ENCODE results near the gene CLEC7A. TPM values are rescaled to one million over a fixed set of nuclear protein-coding genes. Genes with fewer than 3 reads are reported as not detected.

CLEC7A gene
- total and polyA plus RNA-seq, 4 donors, result 16.8 to 50.8 (median 31.9) TPM

DNA sequence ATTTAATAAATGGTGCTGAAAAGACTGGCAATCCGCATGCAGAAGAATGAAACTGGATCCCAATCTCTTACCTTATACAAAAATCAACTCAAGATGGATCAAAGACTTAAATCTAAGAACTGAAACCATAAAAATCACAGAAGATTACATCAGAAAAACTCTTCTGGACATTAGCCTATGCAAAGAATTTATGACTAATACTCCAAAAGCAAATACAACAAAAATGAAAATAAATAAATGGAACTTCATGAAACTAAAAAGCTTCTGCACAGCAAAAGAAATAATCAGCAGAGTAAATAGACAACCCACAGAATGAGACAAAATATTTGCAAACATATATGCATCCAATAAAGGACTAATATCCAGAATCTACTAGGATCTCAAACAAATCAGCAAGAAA, 16.9 kb downstream of the CLEC7A start:
- Histone ChIP-seq H3K36me3 (ENCODE audit: control insufficient read depth in 4 of 4, insufficient read depth in 4 of 4, low read length in 4 of 4) (no peaks in the 10 kb centered on the region), H3K9ac (ENCODE audit: insufficient read depth in 1 of 2, low read length in 2 of 2) (no peak overlapping the region), H3K9me3 (ENCODE audit: control insufficient read depth in 4 of 4, insufficient read depth in 3 of 4, low read length in 3 of 4) (peaks cover 0 to 3% (median 0%) of the 10 kb centered on the region in 4 donors), H3K27me3 (ENCODE audit: control insufficient read depth in 3 of 3, insufficient read depth in 3 of 3, low read length in 2 of 3) (no peaks in the 10 kb centered on the region), H3K27ac (ENCODE audit: low read depth in 1 of 2, low read length in 1 of 2) (no peak overlapping the region), H3K4me3 (no peak overlapping the region), H3K4me1 (ENCODE audit: control insufficient read depth in 5 of 5, insufficient read depth in 5 of 5, low read length in 5 of 5) (no peaks in the 10 kb centered on the region)
- WGBS, 2 donors, result 88 to 97% methylated on average over 1 of the region's 1 CpG
- TF ChIP-seq, protein P1, sequence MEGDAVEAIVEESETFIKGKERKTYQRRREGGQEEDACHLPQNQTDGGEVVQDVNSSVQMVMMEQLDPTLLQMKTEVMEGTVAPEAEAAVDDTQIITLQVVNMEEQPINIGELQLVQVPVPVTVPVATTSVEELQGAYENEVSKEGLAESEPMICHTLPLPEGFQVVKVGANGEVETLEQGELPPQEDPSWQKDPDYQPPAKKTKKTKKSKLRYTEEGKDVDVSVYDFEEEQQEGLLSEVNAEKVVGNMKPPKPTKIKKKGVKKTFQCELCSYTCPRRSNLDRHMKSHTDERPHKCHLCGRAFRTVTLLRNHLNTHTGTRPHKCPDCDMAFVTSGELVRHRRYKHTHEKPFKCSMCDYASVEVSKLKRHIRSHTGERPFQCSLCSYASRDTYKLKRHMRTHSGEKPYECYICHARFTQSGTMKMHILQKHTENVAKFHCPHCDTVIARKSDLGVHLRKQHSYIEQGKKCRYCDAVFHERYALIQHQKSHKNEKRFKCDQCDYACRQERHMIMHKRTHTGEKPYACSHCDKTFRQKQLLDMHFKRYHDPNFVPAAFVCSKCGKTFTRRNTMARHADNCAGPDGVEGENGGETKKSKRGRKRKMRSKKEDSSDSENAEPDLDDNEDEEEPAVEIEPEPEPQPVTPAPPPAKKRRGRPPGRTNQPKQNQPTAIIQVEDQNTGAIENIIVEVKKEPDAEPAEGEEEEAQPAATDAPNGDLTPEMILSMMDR (IDR thresholded peaks at IDR 0.05; ENCODE audit: control extremely low read depth, extremely low read depth), result no peak
- no peak for ATAC-seq (ENCODE audit: insufficient read depth, low FRiP score)
- DNase-seq, result no peak

DNA sequence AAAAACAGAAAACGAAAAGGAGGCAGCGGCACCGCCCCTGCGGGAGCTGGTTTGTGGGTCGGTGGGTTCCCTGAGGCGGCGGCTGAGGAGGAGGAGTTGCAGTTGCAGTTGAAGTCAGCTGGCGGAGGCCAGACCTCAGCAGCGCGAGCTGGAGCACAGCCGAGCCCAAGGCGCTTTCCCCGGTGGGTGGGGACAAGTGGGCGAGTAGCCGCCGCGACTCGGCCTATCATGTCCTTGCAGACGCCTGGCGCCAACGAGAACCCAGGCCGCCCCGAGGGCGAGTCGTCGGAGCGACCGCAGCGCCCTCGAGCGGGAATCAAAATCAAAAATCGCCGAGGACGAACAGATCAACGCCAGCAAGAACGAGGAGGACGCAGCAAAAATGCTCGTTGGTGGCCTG, 18.5 kb downstream of the CLEC7A start:
- Histone ChIP-seq H3K36me3 (ENCODE audit: control insufficient read depth in 4 of 4, insufficient read depth in 4 of 4, low read length in 4 of 4) (no peaks in the 10 kb centered on the region), H3K9ac (ENCODE audit: insufficient read depth in 1 of 2, low read length in 2 of 2) (no peak overlapping the region), H3K9me3 (ENCODE audit: control insufficient read depth in 4 of 4, insufficient read depth in 3 of 4, low read length in 3 of 4) (peaks cover 0 to 3% (median 0%) of the 10 kb centered on the region in 4 donors), H3K27ac (ENCODE audit: low read depth in 1 of 2, low read length in 1 of 2) (no peak overlapping the region), H3K27me3 (ENCODE audit: control insufficient read depth in 3 of 3, insufficient read depth in 3 of 3, low read length in 2 of 3) (no peaks in the 10 kb centered on the region), H3K4me3 (no peak overlapping the region), H3K4me1 (ENCODE audit: control insufficient read depth in 5 of 5, insufficient read depth in 5 of 5, low read length in 5 of 5) (no peaks in the 10 kb centered on the region)
- TF ChIP-seq, protein P1 (IDR thresholded peaks at IDR 0.05; ENCODE audit: control extremely low read depth, extremely low read depth), result no peak
- 93 to 95% methylated on average over 37 to 38 of the region's 38 CpGs for WGBS, 2 donors
- no peak for DNase-seq
- no peak for ATAC-seq (ENCODE audit: insufficient read depth, low FRiP score)

DNA sequence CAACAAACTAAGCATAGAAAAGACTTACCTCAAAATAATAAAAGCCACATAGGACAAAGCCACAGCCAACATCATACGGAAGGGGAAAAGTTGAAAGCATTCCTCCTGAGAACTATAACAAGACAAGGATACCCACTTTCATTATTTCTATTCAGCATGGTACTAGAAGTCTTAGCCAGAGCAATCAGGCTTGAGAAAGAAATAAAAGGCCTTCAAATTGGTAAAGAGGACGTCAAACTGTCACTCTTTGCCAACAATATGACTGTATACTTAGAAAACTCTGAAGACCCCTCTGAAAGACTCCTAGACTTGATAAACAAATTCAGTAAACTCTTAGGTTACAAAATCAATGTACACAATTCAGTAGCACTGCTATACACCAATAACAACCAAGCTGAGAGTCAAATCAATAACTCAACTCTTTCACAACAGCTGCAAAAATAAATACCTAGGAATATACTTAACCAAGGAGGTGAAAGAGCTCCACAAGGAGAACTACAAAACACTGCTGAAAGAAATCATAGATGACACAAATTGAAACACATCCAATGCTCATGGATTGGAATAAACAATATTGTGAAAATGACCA, 19.6 kb downstream of the CLEC7A start:
- 93 to 95% methylated on average over 2 of the region's 2 CpGs for WGBS, 2 donors
- TF ChIP-seq, protein P1 (IDR thresholded peaks at IDR 0.05; ENCODE audit: control extremely low read depth, extremely low read depth), result no peak
- H3K4me3 ChIP-seq, result no peak overlapping the region
- H3K9ac ChIP-seq (ENCODE audit: insufficient read depth in 1 of 2, low read length in 2 of 2), result no peak overlapping the region
- no peak overlapping the region for H3K27ac ChIP-seq (ENCODE audit: low read depth in 1 of 2, low read length in 1 of 2)
- H3K4me1 ChIP-seq (ENCODE audit: control insufficient read depth in 5 of 5, insufficient read depth in 5 of 5, low read length in 5 of 5), result no peaks in the 10 kb centered on the region
- peaks cover 0 to 3% (median 0%) of the 10 kb centered on the region in 4 donors for H3K9me3 ChIP-seq (ENCODE audit: control insufficient read depth in 4 of 4, insufficient read depth in 3 of 4, low read length in 3 of 4)
- H3K36me3 ChIP-seq (ENCODE audit: control insufficient read depth in 4 of 4, insufficient read depth in 4 of 4, low read length in 4 of 4), result no peaks in the 10 kb centered on the region
- no peak for ATAC-seq (ENCODE audit: insufficient read depth, low FRiP score)
- H3K27me3 ChIP-seq (ENCODE audit: control insufficient read depth in 3 of 3, insufficient read depth in 3 of 3, low read length in 2 of 3), result no peaks in the 10 kb centered on the region
- DNase-seq, result no peak

DNA sequence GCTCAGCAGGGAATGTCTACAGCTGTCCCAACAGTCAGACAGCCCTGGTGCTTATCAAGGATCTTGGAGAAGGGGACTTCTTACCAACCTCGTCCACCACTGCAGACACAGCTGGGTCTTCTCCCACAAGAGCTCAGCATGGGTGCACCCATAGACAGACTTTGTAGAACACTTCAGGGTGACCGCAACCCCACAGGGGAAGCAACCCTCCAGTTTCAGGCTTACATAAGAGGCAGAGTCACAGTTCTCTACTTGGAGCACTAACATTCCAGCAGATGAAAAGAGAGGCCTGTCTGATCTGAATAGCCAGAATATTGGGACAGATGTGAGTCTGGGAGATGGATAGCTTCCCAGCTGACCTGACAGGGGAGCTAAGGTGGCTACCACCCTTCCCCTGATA, 27.7 kb downstream of the CLEC7A start:
- Histone ChIP-seq H3K9ac (ENCODE audit: insufficient read depth in 1 of 2, low read length in 2 of 2) (no peak overlapping the region), H3K9me3 (ENCODE audit: control insufficient read depth in 4 of 4, insufficient read depth in 3 of 4, low read length in 3 of 4) (peaks cover 0 to 5% (median 0%) of the 10 kb centered on the region in 4 donors), H3K4me3 (no peak overlapping the region), H3K4me1 (ENCODE audit: control insufficient read depth in 5 of 5, insufficient read depth in 5 of 5, low read length in 5 of 5) (peaks cover 0 to 15% (median 0%) of the 10 kb centered on the region in 5 donors), H3K36me3 (ENCODE audit: control insufficient read depth in 4 of 4, insufficient read depth in 4 of 4, low read length in 4 of 4) (no peaks in the 10 kb centered on the region), H3K27me3 (ENCODE audit: control insufficient read depth in 3 of 3, insufficient read depth in 3 of 3, low read length in 2 of 3) (no peaks in the 10 kb centered on the region), H3K27ac (ENCODE audit: low read depth in 1 of 2, low read length in 1 of 2) (no peak overlapping the region)
- DNase-seq (no peak), ATAC-seq (ENCODE audit: insufficient read depth, low FRiP score) (peak; percentile 37)
- 62 to 65% methylated on average over 2 of the region's 2 CpGs for WGBS, 2 donors
- TF ChIP-seq, protein P1 (IDR thresholded peaks at IDR 0.05; ENCODE audit: control extremely low read depth, extremely low read depth), result no peak
